CD4-positive, CD25-positive, alpha-beta regulatory T cell (primary cell): Measurements from ENCODE around the gene B3GNT9. TPM values are rescaled to one million over a fixed set of nuclear protein-coding genes. Genes with fewer than 3 reads are reported as not detected.
A peak's percentile ranks its signal among the peaks of the same experiment; 100 is the strongest.

Experiments used
- ATAC-seq, 2 donors: fragments of 150-1000 bp; cut with Tn5 transposase; one replicate each; pipeline ENCODE4 v1.10.0; 2021; ENCODE audit warnings: low read depth in 2 of 2, moderate number of reproducible peaks in 2 of 2, moderate library complexity in 1 of 2
- DNase-seq, 3 donors: peaks; one replicate each; pipeline versions ENCODE4 v3.0.0 to v3.0.0-alpha.2; 2012 to 2022; ENCODE audit warnings: mixed read lengths in 1 of 3
- H3K27ac ChIP-seq: one replicate; pipeline ENCODE4 v1.7.0; 2013; ENCODE audit warnings: mild to moderate bottlenecking, low read length; ENCODE audit not compliant: insufficient read depth, poor library complexity, severe bottlenecking
- H3K27me3 ChIP-seq: one replicate; pipeline ENCODE4 v1.7.0; 2013; ENCODE audit warnings: low read length; ENCODE audit not compliant: control insufficient read depth, insufficient read depth
- H3K36me3 ChIP-seq: one replicate; pipeline ENCODE4 v1.7.0; 2013; ENCODE audit warnings: mild to moderate bottlenecking, low read length, moderate library complexity; ENCODE audit not compliant: control insufficient read depth, insufficient read depth
- H3K4me1 ChIP-seq: 2 replicates; pipeline ENCODE4 v1.7.0; 2013; ENCODE audit warnings: mild to moderate bottlenecking, low read length; ENCODE audit not compliant: insufficient read depth, control insufficient read depth, poor library complexity, severe bottlenecking
- H3K4me3 ChIP-seq: one replicate; pipeline ENCODE4 v1.7.0; 2013; ENCODE audit warnings: low read depth, mild to moderate bottlenecking, low read length, moderate library complexity
- H3K9me3 ChIP-seq, 2 experiments: 1 replicate in 1 of 2; 2 replicates in 1 of 2; pipeline ENCODE4 v1.7.0; 2013; ENCODE audit warnings: low read length in 2 of 2, mild to moderate bottlenecking in 1 of 2, moderate library complexity in 1 of 2; ENCODE audit not compliant: control insufficient read depth in 2 of 2
- H3K27ac Mint-ChIP-seq, 3 donors: one replicate each; pipeline ENCODE4 v1.8.0; 2020 to 2022; ENCODE audit warnings: mild to moderate bottlenecking in 3 of 3, mixed read lengths in 3 of 3, moderate library complexity in 2 of 3
- H3K27me3 Mint-ChIP-seq: one replicate; pipeline ENCODE4 v1.8.0; 2022; ENCODE audit warnings: mild to moderate bottlenecking, mixed read lengths
- H3K36me3 Mint-ChIP-seq: one replicate; pipeline ENCODE4 v1.8.0; 2020; ENCODE audit warnings: mixed read lengths
- H3K4me1 Mint-ChIP-seq, 4 donors: one replicate each; pipeline ENCODE4 v1.8.0; 2020 to 2022; ENCODE audit warnings: mixed read lengths in 4 of 4, mild to moderate bottlenecking in 1 of 4
- H3K4me3 Mint-ChIP-seq, 4 donors: one replicate each; pipeline ENCODE4 v1.8.0; 2020 to 2022; ENCODE audit warnings: mild to moderate bottlenecking in 4 of 4, mixed read lengths in 4 of 4, moderate library complexity in 3 of 4
- H3K9me3 Mint-ChIP-seq, 7 donors: one replicate each; pipeline ENCODE4 v1.8.0; 2020 to 2022; ENCODE audit warnings: mixed read lengths in 7 of 7, mild to moderate bottlenecking in 3 of 7, moderate library complexity in 2 of 7
- polyA plus RNA-seq, 4 donors: library from polyadenylated mRNA; unstranded; fragments of 300-500 nt; fragmentation: Illumina TruSeq; gene quantifications; one replicate each; pipeline ENCODE4 v1.2.3, GENCODE V29; 2021
- total RNA-seq: library from RNA; stranded (reverse); gene quantifications from one replicate; pipeline ENCODE4 v1.2.3, GENCODE V29; 2022

The B3GNT9 gene
- total and polyA plus RNA-seq, 5 donors from 2014 or later: 0.44 to 3.4 (median 1.3) TPM

GRCh38 chr16:67111951-67112444 is 38.8 kb downstream of the B3GNT9 start:
- Histone ChIP-seq H3K4me3 (no peak overlapping the region), H3K36me3 (peaks cover 3% of the 10 kb centered on the region), H3K4me1 (peaks cover 21% of the 10 kb centered on the region), H3K27ac (no peak overlapping the region), H3K27me3 (no peaks in the 10 kb centered on the region), H3K9me3 (no peaks in the 10 kb centered on the region)
- Mint-ChIP-seq H3K4me3 (peak overlapping the region; percentile 69 to 99 (median 93)), H3K27me3 (no peaks in the 10 kb centered on the region), H3K27ac (peak overlapping the region in 1 of 3 donors; percentile 23), H3K9me3 (no peaks in the 10 kb centered on the region), H3K4me1 (peaks cover 14 to 50% (median 30%) of the 10 kb centered on the region in 4 donors), H3K36me3 (peaks cover 5% of the 10 kb centered on the region)
- no peak for ATAC-seq
- no peak for DNase-seq

DNA sequence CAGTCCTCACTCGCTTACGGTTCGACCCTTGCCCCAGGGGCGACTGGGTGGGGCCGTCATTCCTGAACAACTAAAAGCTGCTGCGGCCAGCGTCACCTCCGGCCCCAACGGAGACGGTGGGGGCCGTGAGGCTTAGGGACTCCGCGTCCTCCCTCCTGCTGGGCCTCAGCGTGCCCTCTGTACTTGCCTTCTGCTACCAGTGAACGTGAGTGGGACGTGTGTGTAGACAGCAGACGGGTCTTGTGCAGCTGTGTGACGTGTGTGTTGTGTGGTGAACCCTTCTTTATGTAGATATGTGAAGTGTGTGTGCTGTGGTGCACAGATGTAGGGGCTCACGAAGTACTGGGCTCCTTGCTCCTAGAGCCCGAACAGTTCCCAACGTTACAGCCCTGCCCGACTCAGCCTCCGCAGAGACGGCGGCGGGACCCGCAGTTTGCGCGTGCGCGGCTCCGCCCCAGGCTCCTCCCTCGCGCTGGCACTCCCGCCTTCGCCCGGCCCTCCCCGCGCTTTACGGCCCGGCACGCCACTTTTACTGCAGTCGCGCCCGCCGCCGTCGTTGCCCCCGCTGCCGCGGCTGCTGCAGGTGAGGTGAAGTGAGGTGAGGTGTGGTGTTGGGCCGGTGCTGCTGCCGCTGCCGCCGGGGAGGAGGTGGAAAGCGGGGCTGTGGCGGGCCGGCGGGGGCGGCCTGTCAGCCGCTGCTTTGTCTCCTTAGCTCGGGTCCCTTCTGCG is 41.2 kb downstream of the B3GNT9 start, which contains the start of gene PHAF1:
TSS of gene PHAF1 (plus strand) at position 535 of the 729 bp plus-strand sequence. CDS start 235 bp downstream, outside the sequence.
- peaks cover 4 to 42% (median 23%) of the 10 kb centered on the region in 4 donors for H3K4me1 Mint-ChIP-seq
- peak; percentile 93 to 96 (median 94) for DNase-seq
- peak; percentile 83 to 85 for ATAC-seq
- peak within 1 kb of the TSS; percentile 55 for H3K27ac ChIP-seq
- peaks cover 21% of the 10 kb centered on the region for H3K4me1 ChIP-seq
- no peaks in the 10 kb centered on the region for H3K27me3 Mint-ChIP-seq
- no peaks in the 10 kb centered on the region for H3K9me3 ChIP-seq
- H3K4me3 ChIP-seq: peak within 1 kb of the TSS; percentile 95
- no peaks in the 10 kb centered on the region for H3K36me3 ChIP-seq
- no peaks in the 10 kb centered on the region for H3K27me3 ChIP-seq
- H3K36me3 Mint-ChIP-seq: no peaks in the 10 kb centered on the region
- peak within 1 kb of the TSS; percentile 83 to 91 (median 84) for H3K27ac Mint-ChIP-seq
- no peaks in the 10 kb centered on the region for H3K9me3 Mint-ChIP-seq
- peak within 1 kb of the TSS; percentile 93 to 99 (median 94) for H3K4me3 Mint-ChIP-seq

GRCh38 chr16:67108931-67109406 is 41.8 kb downstream of the B3GNT9 start:
- Histone ChIP-seq H3K36me3 (no peaks in the 10 kb centered on the region), H3K4me1 (peaks cover 21% of the 10 kb centered on the region), H3K27ac (no peak overlapping the region), H3K4me3 (peak overlapping the region; percentile 95), H3K27me3 (no peaks in the 10 kb centered on the region), H3K9me3 (no peaks in the 10 kb centered on the region)
- Mint-ChIP-seq H3K9me3 (no peaks in the 10 kb centered on the region), H3K4me3 (peak overlapping the region; percentile 93 to 99 (median 94)), H3K36me3 (no peaks in the 10 kb centered on the region), H3K27ac (peak overlapping the region in 2 of 3 donors; percentile 83 to 84), H3K27me3 (no peaks in the 10 kb centered on the region), H3K4me1 (peaks cover 0 to 39% (median 20%) of the 10 kb centered on the region in 4 donors)
- DNase-seq: no peak
- ATAC-seq: no peak

DNA sequence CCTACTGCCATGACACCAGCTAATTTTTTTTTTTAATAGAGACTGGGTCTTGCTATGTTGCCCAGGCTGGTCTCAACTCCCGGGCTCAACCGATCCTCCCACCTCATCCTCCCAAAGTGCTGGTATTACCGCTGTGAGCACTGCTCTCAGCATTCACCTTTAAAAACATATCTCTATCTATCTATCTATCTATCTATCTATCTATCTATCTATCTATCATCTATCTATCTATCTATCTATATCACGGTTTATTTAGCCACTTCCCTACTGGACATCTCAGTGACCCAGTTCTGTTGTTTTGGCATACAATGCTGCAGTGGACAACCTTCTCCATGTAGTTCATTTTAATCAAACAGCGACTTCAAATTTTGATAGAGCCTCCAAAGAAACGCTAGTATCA is 42.3 kb downstream of the B3GNT9 start:
- Histone ChIP-seq H3K9me3 (no peaks in the 10 kb centered on the region), H3K4me1 (peaks cover 21% of the 10 kb centered on the region), H3K27ac (no peak overlapping the region), H3K36me3 (no peaks in the 10 kb centered on the region), H3K27me3 (no peaks in the 10 kb centered on the region), H3K4me3 (no peak overlapping the region)
- H3K4me3 Mint-ChIP-seq: peak overlapping the region; percentile 23 to 99 (median 62)
- ATAC-seq (no peak), DNase-seq (no peak)
- no peaks in the 10 kb centered on the region for H3K9me3 Mint-ChIP-seq
- no peaks in the 10 kb centered on the region for H3K27me3 Mint-ChIP-seq
- H3K36me3 Mint-ChIP-seq: no peaks in the 10 kb centered on the region
- peaks cover 0 to 37% (median 20%) of the 10 kb centered on the region in 4 donors for H3K4me1 Mint-ChIP-seq
- H3K27ac Mint-ChIP-seq: no peak overlapping the region

DNA sequence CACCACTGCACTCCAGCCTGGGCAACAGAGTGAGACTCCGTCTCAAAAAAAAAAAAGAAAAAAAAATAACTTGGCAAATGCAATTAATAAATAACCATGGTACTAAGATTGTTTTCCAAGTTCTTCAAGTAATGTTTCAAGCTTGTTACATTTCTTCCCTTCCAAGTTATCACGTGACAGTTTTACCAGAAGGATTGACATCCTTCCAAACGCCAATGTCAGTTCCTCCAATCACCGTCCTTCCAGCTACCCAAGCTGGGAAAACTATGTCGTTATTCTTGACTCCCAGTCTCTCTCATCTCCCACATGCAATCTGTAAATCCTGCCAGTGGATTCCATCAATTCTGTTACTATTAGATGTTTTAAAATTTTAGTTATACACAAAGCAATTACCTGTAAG is 44.9 kb downstream of the B3GNT9 start:
- Mint-ChIP-seq H3K4me1 (peaks cover under 1 to 19% (median 8%) of the 10 kb centered on the region in 4 donors), H3K9me3 (no peaks in the 10 kb centered on the region), H3K4me3 (no peak overlapping the region), H3K36me3 (peaks cover 3% of the 10 kb centered on the region), H3K27ac (peak overlapping the region in 1 of 3 donors; percentile 18), H3K27me3 (no peaks in the 10 kb centered on the region)
- Histone ChIP-seq H3K36me3 (peaks cover 2% of the 10 kb centered on the region), H3K27ac (no peak overlapping the region), H3K27me3 (no peaks in the 10 kb centered on the region), H3K4me1 (peaks cover 17% of the 10 kb centered on the region), H3K4me3 (no peak overlapping the region), H3K9me3 (no peaks in the 10 kb centered on the region)
- DNase-seq (no peak), ATAC-seq (no peak)

DNA sequence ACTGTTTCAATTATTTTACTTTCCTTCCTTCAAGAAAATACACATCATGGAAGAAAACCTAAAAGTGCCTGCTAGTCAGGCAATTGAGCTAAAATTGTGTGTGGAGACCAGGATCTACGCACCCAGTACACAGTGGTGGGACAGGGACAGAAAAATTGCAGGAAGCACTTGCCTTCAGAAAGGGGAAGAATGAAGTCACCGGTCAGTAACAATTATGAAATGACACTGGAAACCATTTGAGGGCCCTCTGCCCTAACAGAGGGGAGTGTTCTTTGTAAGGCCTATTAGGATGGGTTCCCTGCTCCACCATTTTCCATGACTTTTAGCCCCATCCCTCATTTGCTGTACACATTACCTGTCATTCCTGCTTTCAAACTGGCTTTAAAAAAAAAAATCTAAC is 45.6 kb downstream of the B3GNT9 start:
- H3K27me3 Mint-ChIP-seq: no peaks in the 10 kb centered on the region
- no peak for DNase-seq
- peaks cover 3% of the 10 kb centered on the region for H3K36me3 Mint-ChIP-seq
- no peaks in the 10 kb centered on the region for H3K27me3 ChIP-seq
- peaks cover 0 to 16% (median 7%) of the 10 kb centered on the region in 4 donors for H3K4me1 Mint-ChIP-seq
- peaks cover 5% of the 10 kb centered on the region for H3K36me3 ChIP-seq
- ATAC-seq: no peak
- peaks cover 11% of the 10 kb centered on the region for H3K4me1 ChIP-seq
- H3K9me3 ChIP-seq: no peaks in the 10 kb centered on the region
- H3K4me3 Mint-ChIP-seq: peak overlapping the region in 1 of 4 donors; percentile 44
- no peaks in the 10 kb centered on the region for H3K9me3 Mint-ChIP-seq
- peak overlapping the region in 2 of 3 donors; percentile 1 to 83 for H3K27ac Mint-ChIP-seq
- no peak overlapping the region for H3K4me3 ChIP-seq
- H3K27ac ChIP-seq: no peak overlapping the region

DNA sequence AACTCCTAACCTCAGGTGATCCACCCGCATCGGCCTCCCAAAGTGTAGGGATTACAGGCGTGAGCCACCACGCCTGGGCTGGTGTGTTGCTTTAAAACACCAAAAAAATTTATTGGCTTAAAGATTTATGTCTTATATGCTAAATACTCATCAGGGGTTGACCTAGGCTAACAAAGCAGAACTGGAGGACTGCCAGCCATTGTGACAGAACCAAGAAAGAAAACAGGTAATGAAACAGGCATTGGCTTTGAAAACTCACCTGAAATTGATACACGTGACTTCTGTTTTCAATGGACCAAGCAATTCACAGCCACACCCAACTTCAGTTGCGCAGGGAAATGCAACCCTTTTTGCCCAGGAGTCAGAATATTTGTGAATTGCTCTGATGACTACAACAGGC is 46.0 kb downstream of the B3GNT9 start:
- H3K4me1 ChIP-seq: peaks cover 8% of the 10 kb centered on the region
- no peak overlapping the region for H3K27ac ChIP-seq
- H3K27ac Mint-ChIP-seq: no peak overlapping the region
- peaks cover 0 to 12% (median 6%) of the 10 kb centered on the region in 4 donors for H3K4me1 Mint-ChIP-seq
- no peaks in the 10 kb centered on the region for H3K27me3 ChIP-seq
- peak overlapping the region in 1 of 4 donors; percentile 44 for H3K4me3 Mint-ChIP-seq
- peaks cover 5% of the 10 kb centered on the region for H3K36me3 ChIP-seq
- no peaks in the 10 kb centered on the region for H3K27me3 Mint-ChIP-seq
- no peak overlapping the region for H3K4me3 ChIP-seq
- no peaks in the 10 kb centered on the region for H3K9me3 ChIP-seq
- H3K9me3 Mint-ChIP-seq: no peaks in the 10 kb centered on the region
- DNase-seq (no peak), ATAC-seq (no peak)
- peaks cover 3% of the 10 kb centered on the region for H3K36me3 Mint-ChIP-seq
